Measurements from ENCODE around the gene LIN7B.

Gene LIN7B

GRCh38 chr19:49109569-49110233 lies 4.5 kb upstream of the LIN7B start:
- no CpG with 5 or more reads among the region's 8 CpGs for WGBS (ENCODE audit: insufficient coverage, insufficient read length)
- DNase-seq (ENCODE audit: low read depth, low spot score), result no peak
- Histone ChIP-seq H3K4me3 (ENCODE audit: low read length) (no peak overlapping the region), H3K27me3 (ENCODE audit: control insufficient read depth, insufficient read depth, low read length) (no peaks in the 10 kb centered on the region), H3K9me3 (ENCODE audit: control insufficient read depth, insufficient read depth, low read length) (no peaks in the 10 kb centered on the region), H3K4me1 (ENCODE audit: control insufficient read depth, insufficient read depth, low read length) (peaks cover 2% of the 10 kb centered on the region; the same call in 1 of the 2 replicates), H3K36me3 (ENCODE audit: control insufficient read depth, insufficient read depth, low read length) (peaks cover 34% of the 10 kb centered on the region), H3K27ac (ENCODE audit: low read length) (no peak overlapping the region)

- Histone ChIP-seq H3K9me3 (ENCODE audit: control insufficient read depth, insufficient read depth, low read length) (no peaks in the 10 kb centered on the region), H3K4me3 (ENCODE audit: low read length) (no peak overlapping the region), H3K27me3 (ENCODE audit: control insufficient read depth, insufficient read depth, low read length) (no peaks in the 10 kb centered on the region), H3K4me1 (ENCODE audit: control insufficient read depth, insufficient read depth, low read length) (peaks cover 3% of the 10 kb centered on the region; the same call in 1 of the 2 replicates), H3K27ac (ENCODE audit: low read length) (no peak overlapping the region), H3K36me3 (ENCODE audit: control insufficient read depth, insufficient read depth, low read length) (peaks cover 27% of the 10 kb centered on the region)
- WGBS (ENCODE audit: insufficient coverage, insufficient read length), result no CpG with 5 or more reads among the region's 3 CpGs
- DNase-seq (ENCODE audit: low read depth, low spot score), result no peak
Observed at GRCh38 chr19:49110567-49110966, 3.6 kb upstream of the LIN7B start.

- no peaks in the 10 kb centered on the region for H3K9me3 ChIP-seq (ENCODE audit: control insufficient read depth, insufficient read depth, low read length)
- H3K4me1 ChIP-seq (ENCODE audit: control insufficient read depth, insufficient read depth, low read length), result peaks cover 3% of the 10 kb centered on the region; the same call in 1 of the 2 replicates
- no peak overlapping the region for H3K27ac ChIP-seq (ENCODE audit: low read length)
- WGBS (ENCODE audit: insufficient coverage, insufficient read length), result no CpG with 5 or more reads among the region's 11 CpGs
- no peak overlapping the region for H3K4me3 ChIP-seq (ENCODE audit: low read length)
- H3K27me3 ChIP-seq (ENCODE audit: control insufficient read depth, insufficient read depth, low read length), result no peaks in the 10 kb centered on the region
- H3K36me3 ChIP-seq (ENCODE audit: control insufficient read depth, insufficient read depth, low read length), result peaks cover 27% of the 10 kb centered on the region
- DNase-seq (ENCODE audit: low read depth, low spot score), result no peak
Observed at GRCh38 chr19:49111218-49111998, 2.8 kb upstream of the LIN7B start.

- WGBS (ENCODE audit: insufficient coverage, insufficient read length), result no CpG with 5 or more reads among the region's 68 CpGs
- no peak for DNase-seq (ENCODE audit: low read depth, low spot score)
- Histone ChIP-seq H3K27ac (ENCODE audit: low read length) (no peak overlapping the region), H3K36me3 (ENCODE audit: control insufficient read depth, insufficient read depth, low read length) (peaks cover 4% of the 10 kb centered on the region; the same call in 1 of the 2 replicates), H3K9me3 (ENCODE audit: control insufficient read depth, insufficient read depth, low read length) (no peaks in the 10 kb centered on the region), H3K27me3 (ENCODE audit: control insufficient read depth, insufficient read depth, low read length) (no peaks in the 10 kb centered on the region), H3K4me3 (ENCODE audit: low read length) (peak overlapping the region; percentile 83), H3K4me1 (ENCODE audit: control insufficient read depth, insufficient read depth, low read length) (peaks cover 3% of the 10 kb centered on the region)
Observed at GRCh38 chr19:49114630-49115363, 627 bp downstream of the LIN7B start.

GRCh38 chr19:49116544-49116943 lies 2.4 kb downstream of the LIN7B start:
- WGBS (ENCODE audit: insufficient coverage, insufficient read length), result no CpG with 5 or more reads among the region's 1 CpG

GRCh38 chr19:49117677-49118564 lies 3.8 kb downstream of the LIN7B start:
- H3K36me3 ChIP-seq (ENCODE audit: control insufficient read depth, insufficient read depth, low read length), result peaks cover 3% of the 10 kb centered on the region; the same call in 1 of the 2 replicates

More at GRCh38 chr19:49116544-49116943, 2.4 kb downstream of the LIN7B start:
- Histone ChIP-seq H3K9me3 (ENCODE audit: control insufficient read depth, insufficient read depth, low read length) (no peaks in the 10 kb centered on the region), H3K4me3 (ENCODE audit: low read length) (no peak overlapping the region), H3K27me3 (ENCODE audit: control insufficient read depth, insufficient read depth, low read length) (peaks cover 9% of the 10 kb centered on the region), H3K27ac (ENCODE audit: low read length) (no peak overlapping the region), H3K36me3 (ENCODE audit: control insufficient read depth, insufficient read depth, low read length) (peaks cover 3% of the 10 kb centered on the region; the same call in 1 of the 2 replicates), H3K4me1 (ENCODE audit: control insufficient read depth, insufficient read depth, low read length) (peaks cover 3% of the 10 kb centered on the region)
- DNase-seq (ENCODE audit: low read depth, low spot score), result no peak

GRCh38 chr19:49118565-49119410 lies 4.6 kb downstream of the LIN7B start, which contains the start of gene C19orf73:
Gene C19orf73 (minus strand): TSS chr19:49119143. CDS start chr19:49119022, 121 bp downstream.
- Histone ChIP-seq H3K9me3 (ENCODE audit: control insufficient read depth, insufficient read depth, low read length) (no peaks in the 10 kb centered on the region), H3K27me3 (ENCODE audit: control insufficient read depth, insufficient read depth, low read length) (peaks cover 9% of the 10 kb centered on the region), H3K4me1 (ENCODE audit: control insufficient read depth, insufficient read depth, low read length) (peaks cover 3% of the 10 kb centered on the region), H3K4me3 (ENCODE audit: low read length) (peak within 1 kb of the TSS; percentile 81), H3K36me3 (ENCODE audit: control insufficient read depth, insufficient read depth, low read length) (peaks cover 3% of the 10 kb centered on the region; the same call in 1 of the 2 replicates), H3K27ac (ENCODE audit: low read length) (no peak within 1 kb of the TSS)
- DNase-seq (ENCODE audit: low read depth, low spot score), result no peak
- no CpG with 5 or more reads among the region's 85 CpGs for WGBS (ENCODE audit: insufficient coverage, insufficient read length)

More at GRCh38 chr19:49117677-49118564, 3.8 kb downstream of the LIN7B start:
- Histone ChIP-seq H3K4me1 (ENCODE audit: control insufficient read depth, insufficient read depth, low read length) (peaks cover 3% of the 10 kb centered on the region), H3K27ac (ENCODE audit: low read length) (no peak overlapping the region), H3K27me3 (ENCODE audit: control insufficient read depth, insufficient read depth, low read length) (peaks cover 9% of the 10 kb centered on the region), H3K4me3 (ENCODE audit: low read length) (peak overlapping the region; percentile 81; the same call in 1 of the 2 replicates), H3K9me3 (ENCODE audit: control insufficient read depth, insufficient read depth, low read length) (no peaks in the 10 kb centered on the region)
- WGBS (ENCODE audit: insufficient coverage, insufficient read length), result no CpG with 5 or more reads among the region's 26 CpGs
- DNase-seq (ENCODE audit: low read depth, low spot score), result no peak

GRCh38 chr19:49119411-49120324 lies 5.5 kb downstream of the LIN7B start, which contains the start of gene PPFIA3:
Gene PPFIA3 (plus strand): TSS chr19:49119544. CDS start chr19:49127874, 8,330 bp downstream.
- Histone ChIP-seq H3K36me3 (ENCODE audit: control insufficient read depth, insufficient read depth, low read length) (peaks cover 3% of the 10 kb centered on the region; the same call in 1 of the 2 replicates), H3K27ac (ENCODE audit: low read length) (no peak within 1 kb of the TSS), H3K9me3 (ENCODE audit: control insufficient read depth, insufficient read depth, low read length) (no peaks in the 10 kb centered on the region), H3K27me3 (ENCODE audit: control insufficient read depth, insufficient read depth, low read length) (peaks cover 9% of the 10 kb centered on the region), H3K4me3 (ENCODE audit: low read length) (peak within 1 kb of the TSS; percentile 81), H3K4me1 (ENCODE audit: control insufficient read depth, insufficient read depth, low read length) (peaks cover 1% of the 10 kb centered on the region; the same call in 1 of the 2 replicates)
- no peak for DNase-seq (ENCODE audit: low read depth, low spot score)
- no CpG with 5 or more reads among the region's 90 CpGs for WGBS (ENCODE audit: insufficient coverage, insufficient read length)

All from iPS DF 6.9 (cell line).